IMR-90 (cell line): ENCODE results near the gene TMCO2. TPM values are rescaled to one million over a fixed set of nuclear protein-coding genes. Genes with fewer than 3 reads are reported as not detected.
A peak's percentile ranks its signal among the peaks of the same experiment; 100 is the strongest.

Experiments used
- ATAC-seq: fragments of 200-7000 bp; cut with Tn5 transposase; 2 replicates; pipeline ENCODE4 v1.9.1; 2020; ENCODE audit warnings: low read depth, mild to moderate bottlenecking, moderate library complexity
- BruUV-seq: library from RNA; stranded (reverse); fragments of 400-500 nt; replicated peaks from 2 replicates; lab custom pipeline; 2021; lab: Mats Ljungman, UMichigan
- CTCF ChIA-PET: fragments of 300-600 bp; formaldehyde crosslinking; extraction: SDS; loops from one replicate; lab custom pipeline; 2021; ENCODE audit warnings: antibody characterized with exemption; lab: Yijun Ruan, JAX
- POLR2A ChIA-PET: fragments of 300-600 bp; sonication (Branson Sonifier 250); formaldehyde crosslinking; loops from one replicate; lab custom pipeline; 2022; ENCODE audit warnings: antibody characterized with exemption; ENCODE audit not compliant: unreplicated experiment; lab: Charles Lee
- DNase-seq: peaks from one replicate; pipeline ENCODE4 v3.0.0; 2013
- H2AFZ ChIP-seq: replicated peaks from 2 replicates; pipeline ENCODE3; 2013; ENCODE audit warnings: low read length, mild to moderate bottlenecking; ENCODE audit not compliant: poor library complexity
- H2AK5ac ChIP-seq: 2 replicates; pipeline ENCODE4 v1.6.1; 2013; ENCODE audit warnings: low read depth, low read length, inconsistent platforms
- H2AK9ac ChIP-seq: replicated peaks from 2 replicates; pipeline ENCODE3; 2013; ENCODE audit warnings: mild to moderate bottlenecking, low read depth, low read length, moderate library complexity; ENCODE audit not compliant: poor library complexity
- H2BK120ac ChIP-seq: 2 replicates; pipeline ENCODE4 v1.6.1; 2013; ENCODE audit warnings: low read depth, low read length, inconsistent platforms
- H2BK15ac ChIP-seq: 3 replicates; pipeline ENCODE4 v1.6.1; 2013; ENCODE audit warnings: low read depth, low read length, inconsistent platforms
- H2BK20ac ChIP-seq: 2 replicates; pipeline ENCODE4 v1.6.1; 2013; ENCODE audit warnings: low read depth, mild to moderate bottlenecking, inconsistent platforms, low read length, moderate library complexity
- H2BK5ac ChIP-seq: 2 replicates; pipeline ENCODE4 v1.6.1; 2013; ENCODE audit warnings: mild to moderate bottlenecking, low read depth, low read length, inconsistent platforms; ENCODE audit not compliant: poor library complexity, severe bottlenecking
- H3K14ac ChIP-seq: replicated peaks from 2 replicates; pipeline ENCODE4 v1.6.1; 2013; ENCODE audit warnings: low read depth, low read length, inconsistent platforms
- H3K18ac ChIP-seq: 2 replicates; pipeline ENCODE4 v1.6.1; 2013; ENCODE audit warnings: low read depth, low read length, control low read depth
- H3K23ac ChIP-seq: 2 replicates; pipeline ENCODE4 v1.6.1; 2013; ENCODE audit warnings: low read depth, low read length, inconsistent platforms
- H3K27ac ChIP-seq: 2 replicates; pipeline ENCODE4 v1.5.1; 2013; ENCODE audit warnings: mild to moderate bottlenecking, control low read depth, low read length; ENCODE audit not compliant: insufficient read depth
- H3K27me3 ChIP-seq: 2 replicates; pipeline ENCODE4 v1.6.1; 2013; ENCODE audit warnings: low read length; ENCODE audit not compliant: control insufficient read depth, insufficient read depth
- H3K36me3 ChIP-seq: 2 replicates; pipeline ENCODE4 v1.6.1; 2013; ENCODE audit warnings: low read length, mixed read lengths; ENCODE audit not compliant: control insufficient read depth, insufficient read depth
- H3K4ac ChIP-seq: 2 replicates; pipeline ENCODE4 v1.6.1; 2013; ENCODE audit warnings: low read depth, low read length, inconsistent platforms
- H3K4me1 ChIP-seq: 2 replicates; pipeline ENCODE4 v1.6.1; 2013; ENCODE audit warnings: low read length, mixed read lengths; ENCODE audit not compliant: control insufficient read depth, insufficient read depth
- H3K4me2 ChIP-seq: 2 replicates; pipeline ENCODE4 v1.6.1; 2013; ENCODE audit warnings: low read depth, mild to moderate bottlenecking, control low read depth, low read length, moderate library complexity
- H3K4me3 ChIP-seq: 2 replicates; pipeline ENCODE4 v1.5.1; 2013; ENCODE audit warnings: low read depth, mild to moderate bottlenecking, control low read depth, low read length, moderate library complexity; ENCODE audit not compliant: insufficient read depth
- H3K56ac ChIP-seq: 2 replicates; pipeline ENCODE4 v1.6.1; 2013; ENCODE audit warnings: low read length, inconsistent platforms; ENCODE audit not compliant: insufficient read depth; ENCODE audit errors: extremely low read depth
- H3K79me1 ChIP-seq, 2 experiments: 2 replicates each; pipeline ENCODE4 v1.6.1; 2013; ENCODE audit warnings: low read length in 2 of 2, inconsistent platforms in 1 of 2, low read depth in 1 of 2
- H3K9ac ChIP-seq: 2 replicates; pipeline ENCODE4 v1.6.1; 2013; ENCODE audit warnings: low read depth, low read length, control low read depth
- H3K9me1 ChIP-seq: 2 replicates; pipeline ENCODE4 v1.6.1; 2013; ENCODE audit warnings: low read length, inconsistent platforms; ENCODE audit not compliant: insufficient read depth
- H3K9me3 ChIP-seq: 2 replicates; pipeline ENCODE4 v1.6.1; 2013; ENCODE audit warnings: low read length; ENCODE audit not compliant: control insufficient read depth, insufficient read depth
- H4K20me1 ChIP-seq: 2 replicates; pipeline ENCODE4 v1.6.1; 2013; ENCODE audit warnings: low read length, inconsistent platforms; ENCODE audit not compliant: insufficient read depth
- H4K5ac ChIP-seq: 2 replicates; pipeline ENCODE4 v1.6.1; 2013; ENCODE audit warnings: mild to moderate bottlenecking, low read depth, low read length, control low read depth
- H4K8ac ChIP-seq, 2 experiments: 2 replicates each; pipeline ENCODE4 v1.6.1; 2013; ENCODE audit warnings: low read depth in 2 of 2, low read length in 2 of 2, control low read depth in 1 of 2, inconsistent platforms in 1 of 2
- H4K91ac ChIP-seq: 2 replicates; pipeline ENCODE4 v1.6.1; 2013; ENCODE audit warnings: low read depth, low read length, inconsistent platforms; ENCODE audit not compliant: insufficient read depth
- BHLHE40 ChIP-seq: fragments of 150-350 bp; IDR thresholded peaks from 2 replicates; pipeline ENCODE4 v1.6.1; 2016; ENCODE audit warnings: mild to moderate bottlenecking, low read depth, low read length
- CEBPB ChIP-seq: IDR thresholded peaks from 2 replicates; pipeline ENCODE4 v1.6.1; 2012; ENCODE audit warnings: low read depth, low read length, improper control_type of control experiment
- CHD1 ChIP-seq: IDR thresholded peaks from 2 replicates; pipeline ENCODE4 v1.6.1; 2012; ENCODE audit warnings: low read depth, low read length, improper control_type of control experiment
- ELK1 ChIP-seq: fragments of 150-350 bp; IDR thresholded peaks from 2 replicates; pipeline ENCODE4 v1.6.1; 2016; ENCODE audit warnings: low read depth, mild to moderate bottlenecking, low read length, moderate library complexity, borderline replicate concordance
- FOS ChIP-seq: fragments of 150-350 bp; IDR thresholded peaks from 2 replicates; pipeline ENCODE4 v1.6.1; 2016; ENCODE audit warnings: low read depth, low read length
- MAFK ChIP-seq: IDR thresholded peaks from 2 replicates; pipeline ENCODE4 v1.6.1; 2012; ENCODE audit warnings: low read depth, low read length, improper control_type of control experiment
- MAZ ChIP-seq: IDR thresholded peaks from 2 replicates; pipeline ENCODE4 v1.6.1; 2012; ENCODE audit warnings: low read depth, mild to moderate bottlenecking, low read length, improper control_type of control experiment, moderate library complexity, borderline replicate concordance
- MXI1 ChIP-seq: IDR thresholded peaks from 2 replicates; pipeline ENCODE4 v1.6.1; 2012; ENCODE audit warnings: low read depth, mild to moderate bottlenecking, low read length, moderate library complexity, borderline replicate concordance
- NFE2L2 ChIP-seq: fragments of 150-350 bp; IDR thresholded peaks from 2 replicates; pipeline ENCODE4 v1.6.1; 2016; ENCODE audit warnings: low read depth, mild to moderate bottlenecking, low read length
- POLR2A ChIP-seq: IDR thresholded peaks from 2 replicates; pipeline ENCODE4 v1.6.1; 2012; ENCODE audit warnings: mild to moderate bottlenecking, low read depth, low read length
- RAD21 ChIP-seq: IDR thresholded peaks from 2 replicates; pipeline ENCODE4 v1.6.1; 2012; ENCODE audit warnings: low read length, improper control_type of control experiment
- RCOR1 ChIP-seq: IDR thresholded peaks from 2 replicates; pipeline ENCODE4 v1.6.1; 2012; ENCODE audit warnings: mild to moderate bottlenecking, low read length, improper control_type of control experiment; ENCODE audit not compliant: insufficient replicate concordance
- RFX5 ChIP-seq: IDR thresholded peaks from 2 replicates; pipeline ENCODE4 v1.8.0; 2012; ENCODE audit warnings: low read depth, mild to moderate bottlenecking, low read length, moderate library complexity
- SMC3 ChIP-seq: fragments of 150-350 bp; IDR thresholded peaks from 2 replicates; pipeline ENCODE4 v1.6.1; 2016; ENCODE audit warnings: low read depth, mild to moderate bottlenecking, antibody characterized with exemption, low read length, moderate library complexity
- USF2 ChIP-seq: fragments of 150-350 bp; IDR thresholded peaks from 2 replicates; pipeline ENCODE4 v1.6.1; 2017; ENCODE audit warnings: mild to moderate bottlenecking, antibody characterized with exemption, low read length, low read depth
- WGBS, 2 experiments: methylation state at CpG; one replicate each; pipeline versions ENCODE4 v1.1.5 to v1.1.7; 2013; ENCODE audit warnings: missing lambda C conversion rate in 2 of 2; ENCODE audit not compliant: insufficient read length in 1 of 2; ENCODE audit errors: extremely low coverage in 2 of 2; 5-methylcytosine and 5-hydroxymethylcytosine counted together
- dilution Hi-C: fragments of 300-500 bp; cut with HindIII; formaldehyde crosslinking; loops from one replicate; pipeline ENCODE4 v1.14.3; 2018; ENCODE audit warnings: low sequenced_read_pairs; ENCODE audit not compliant: unreplicated experiment
- in situ Hi-C: fragments of 300-500 bp; cut with MboI; formaldehyde crosslinking; loops from 3 replicates; pipeline ENCODE4 v1.14.3; 2019; ENCODE audit warnings: low sequenced_read_pairs, inconsistent platforms, mixed read lengths
- intact Hi-C: fragments of 100-400 bp; cut with micrococcal nuclease; formaldehyde crosslinking; loops from 2 replicates; pipeline ENCODE4 v1.10.0; 2022
- polyA plus RNA-seq, 3 experiments: library from polyadenylated mRNA; depleted of rRNA; stranded (reverse); fragments of >200 nt; gene quantifications; 2 replicates each; pipeline ENCODE4 v1.2.3, GENCODE V29; 2012; ENCODE audit warnings: low replicate concordance in 1 of 3
- total RNA-seq: library from RNA; depleted of rRNA; stranded (reverse); fragments of >200 nt; gene quantifications from 2 replicates; pipeline ENCODE4 v1.2.3, GENCODE V29; 2012
- TF ChIP-seq, protein P1 (sequence below): conservative IDR thresholded peaks from 2 replicates; pipeline ENCODE4 v1.5.1; 2012; ENCODE audit warnings: mild to moderate bottlenecking, low read depth, low read length, improper control_type of control experiment

Gene TMCO2
- total and polyA plus RNA-seq, 2 of the 4 experiments (the other 2 are of a cell fraction): not detected

DNA sequence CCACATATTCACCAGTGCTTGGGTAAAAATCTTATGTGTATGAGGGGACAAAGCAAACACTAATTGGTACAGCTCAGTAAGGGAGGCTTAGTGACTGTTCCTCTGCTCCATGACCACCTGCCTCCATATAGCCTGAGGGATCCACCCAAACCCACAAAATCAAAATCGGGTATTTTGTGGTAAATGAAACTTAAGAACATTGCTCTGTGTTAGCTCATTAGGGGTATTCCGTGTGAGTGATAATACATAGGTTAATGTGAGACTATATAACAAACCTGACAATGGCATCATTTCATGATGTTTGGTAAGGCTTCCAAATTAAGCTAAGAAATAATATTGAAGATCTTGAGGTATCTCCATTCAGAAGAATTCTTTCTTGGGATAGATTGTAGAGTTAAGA is 43.6 kb downstream of the TMCO2 start:
- H4K5ac ChIP-seq: no peak overlapping the region
- H3K14ac ChIP-seq: no peak overlapping the region
- TF ChIP-seq NFE2L2 (no peak), USF2 (no peak), RCOR1 (no peak), MAZ (no peak), CEBPB (no peak), ELK1 (no peak), MXI1 (no peak), BHLHE40 (no peak), RFX5 (no peak), RAD21 (no peak), POLR2A (no peak), CHD1 (no peak), FOS (no peak), MAFK (no peak), SMC3 (no peak)
- TF ChIP-seq, protein P1, sequence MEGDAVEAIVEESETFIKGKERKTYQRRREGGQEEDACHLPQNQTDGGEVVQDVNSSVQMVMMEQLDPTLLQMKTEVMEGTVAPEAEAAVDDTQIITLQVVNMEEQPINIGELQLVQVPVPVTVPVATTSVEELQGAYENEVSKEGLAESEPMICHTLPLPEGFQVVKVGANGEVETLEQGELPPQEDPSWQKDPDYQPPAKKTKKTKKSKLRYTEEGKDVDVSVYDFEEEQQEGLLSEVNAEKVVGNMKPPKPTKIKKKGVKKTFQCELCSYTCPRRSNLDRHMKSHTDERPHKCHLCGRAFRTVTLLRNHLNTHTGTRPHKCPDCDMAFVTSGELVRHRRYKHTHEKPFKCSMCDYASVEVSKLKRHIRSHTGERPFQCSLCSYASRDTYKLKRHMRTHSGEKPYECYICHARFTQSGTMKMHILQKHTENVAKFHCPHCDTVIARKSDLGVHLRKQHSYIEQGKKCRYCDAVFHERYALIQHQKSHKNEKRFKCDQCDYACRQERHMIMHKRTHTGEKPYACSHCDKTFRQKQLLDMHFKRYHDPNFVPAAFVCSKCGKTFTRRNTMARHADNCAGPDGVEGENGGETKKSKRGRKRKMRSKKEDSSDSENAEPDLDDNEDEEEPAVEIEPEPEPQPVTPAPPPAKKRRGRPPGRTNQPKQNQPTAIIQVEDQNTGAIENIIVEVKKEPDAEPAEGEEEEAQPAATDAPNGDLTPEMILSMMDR: no peak
- H3K4me1 ChIP-seq: peaks cover 3% of the 10 kb centered on the region; the same call in 1 of the 2 replicates
- no peaks in the 10 kb centered on the region for H3K9me3 ChIP-seq
- H3K23ac ChIP-seq: no peak overlapping the region
- no peaks in the 10 kb centered on the region; the same call in 1 of the 2 replicates for H4K20me1 ChIP-seq
- no CpG with 5 or more reads among the region's 2 CpGs for WGBS, 2 experiments
- H3K27ac ChIP-seq: no peak overlapping the region
- no peak overlapping the region for H3K18ac ChIP-seq
- dilution Hi-C loops (no loop called here), in situ Hi-C loops (no loop called here), intact Hi-C loops (no loop called here)
- no peak overlapping the region for H2BK20ac ChIP-seq
- H3K9me1 ChIP-seq: no peaks in the 10 kb centered on the region; the same call in 1 of the 2 replicates
- ATAC-seq (no peak), DNase-seq (no peak)
- no peak overlapping the region for H2BK120ac ChIP-seq
- no peak overlapping the region for H2AK9ac ChIP-seq
- H2AFZ ChIP-seq: no peak overlapping the region
- POLR2A ChIA-PET: no interaction called here
- H3K9ac ChIP-seq: no peak overlapping the region
- no peaks in the 10 kb centered on the region for H3K27me3 ChIP-seq
- H3K4me3 ChIP-seq: no peak overlapping the region
- no peak overlapping the region for H4K8ac ChIP-seq
- peak overlapping the region; percentile 3 for H2BK5ac ChIP-seq
- no peak overlapping the region for H2AK5ac ChIP-seq
- H3K56ac ChIP-seq: no peak overlapping the region
- peaks cover 32% of the 10 kb centered on the region for H3K36me3 ChIP-seq
- no TSS peak for BruUV-seq
- no peak overlapping the region for H4K91ac ChIP-seq
- H3K79me1 ChIP-seq: peaks cover 4 to 18% of the 10 kb centered on the region in 2 experiments; a peak in 2 of 4 replicates
- CTCF ChIA-PET: no interaction called here
- no peak overlapping the region; the same call in 1 of the 2 replicates for H3K4me2 ChIP-seq
- H2BK15ac ChIP-seq: no peak overlapping the region
- H3K4ac ChIP-seq: no peak overlapping the region
